Heart left ventricle (tissue), 13 donors: Measurements from ENCODE around the gene DCST1.

Experiments
- POLR2A ChIP-seq, 2 donors: fragments of 450-650 bp; IDR thresholded peaks; one replicate each; pipeline ENCODE4 v1.6.1; 2017; ENCODE audit warnings: antibody characterized with exemption in 2 of 2, mild to moderate bottlenecking in 2 of 2, moderate library complexity in 2 of 2
- TF ChIP-seq, protein P1 (sequence below), 12 donors: fragments of 200-600 bp; sonication (generic) in 4 of 12; IDR thresholded peaks; one replicate each; pipeline versions ENCODE4 v1.5.0 to v1.8.0; 2018 to 2022; ENCODE audit warnings: antibody characterized with exemption in 12 of 12, mild to moderate bottlenecking in 5 of 12
- donor health status: ischemic (EF 13 %, LVEDD 7.1; RV severe dilation, severe dysfunction).
- donor health status: DM: no; HTN: yes; CAD: no.
- donor health status: DM: no; HTN: no; CAD: no.
- donor health status: ischemic (EF 25% LVEDD 6.9; RV normal size, moderate dysfunction).
- donor health status: ischemic (EF 25% LVEDD 5.7; RV mildly dilated, moderate dysfunction).
- donor health status: ischemic (EF 35%, LVEDD 5.7; RV mildly dilated, moderate dysfunction).
- donor health status: nonischemic (EF 11% LVEDD 7.7; RV severe dilation, severe dysfunction).
- donor health status: DM: yes; HTN: yes; CAD: no.
- donor health status: PGD.
- donor health status: ischemic (EF 29% LVEDD 5.4; RV normal size, mild dysfunction).
- donor health status: nonischemic (EF 23%, LVEDD 6.1; RV moderate dilation, normal function).

DNA sequence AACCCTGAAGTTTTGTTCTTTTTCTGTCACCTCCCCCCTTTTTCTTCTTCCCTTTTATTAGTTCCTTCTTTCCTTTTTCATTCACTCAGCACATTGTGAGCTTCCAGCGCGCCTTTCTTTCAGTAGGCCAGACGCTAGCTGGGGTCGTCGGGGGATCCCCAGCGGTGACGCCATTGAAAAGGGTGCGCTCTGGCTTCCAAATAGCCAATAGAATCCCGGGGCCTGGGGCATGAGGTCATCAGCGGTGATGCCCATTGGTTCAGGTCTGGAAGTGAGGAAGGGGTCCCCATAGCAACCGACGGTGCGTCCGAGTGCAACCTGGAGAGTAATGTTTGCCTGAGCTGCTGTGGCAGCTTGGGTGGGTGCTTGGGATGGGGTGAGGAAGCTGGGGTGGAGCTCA is 38.1 kb downstream of the DCST1 start:
- TF ChIP-seq, protein P1, sequence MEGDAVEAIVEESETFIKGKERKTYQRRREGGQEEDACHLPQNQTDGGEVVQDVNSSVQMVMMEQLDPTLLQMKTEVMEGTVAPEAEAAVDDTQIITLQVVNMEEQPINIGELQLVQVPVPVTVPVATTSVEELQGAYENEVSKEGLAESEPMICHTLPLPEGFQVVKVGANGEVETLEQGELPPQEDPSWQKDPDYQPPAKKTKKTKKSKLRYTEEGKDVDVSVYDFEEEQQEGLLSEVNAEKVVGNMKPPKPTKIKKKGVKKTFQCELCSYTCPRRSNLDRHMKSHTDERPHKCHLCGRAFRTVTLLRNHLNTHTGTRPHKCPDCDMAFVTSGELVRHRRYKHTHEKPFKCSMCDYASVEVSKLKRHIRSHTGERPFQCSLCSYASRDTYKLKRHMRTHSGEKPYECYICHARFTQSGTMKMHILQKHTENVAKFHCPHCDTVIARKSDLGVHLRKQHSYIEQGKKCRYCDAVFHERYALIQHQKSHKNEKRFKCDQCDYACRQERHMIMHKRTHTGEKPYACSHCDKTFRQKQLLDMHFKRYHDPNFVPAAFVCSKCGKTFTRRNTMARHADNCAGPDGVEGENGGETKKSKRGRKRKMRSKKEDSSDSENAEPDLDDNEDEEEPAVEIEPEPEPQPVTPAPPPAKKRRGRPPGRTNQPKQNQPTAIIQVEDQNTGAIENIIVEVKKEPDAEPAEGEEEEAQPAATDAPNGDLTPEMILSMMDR (IDR thresholded peaks at IDR 0.05): no peak
- TF ChIP-seq POLR2A (IDR thresholded peaks at IDR 0.05): no peak
